ENCODE measurements around the gene RMC1. TPM values are rescaled to one million over a fixed set of nuclear protein-coding genes. Genes with fewer than 3 reads are reported as not detected.
A peak's percentile ranks its signal among the peaks of the same experiment; 100 is the strongest.

The RMC1 gene
- total RNA-seq, 1 donor from 2014 or later, result 28.3 TPM

DNA sequence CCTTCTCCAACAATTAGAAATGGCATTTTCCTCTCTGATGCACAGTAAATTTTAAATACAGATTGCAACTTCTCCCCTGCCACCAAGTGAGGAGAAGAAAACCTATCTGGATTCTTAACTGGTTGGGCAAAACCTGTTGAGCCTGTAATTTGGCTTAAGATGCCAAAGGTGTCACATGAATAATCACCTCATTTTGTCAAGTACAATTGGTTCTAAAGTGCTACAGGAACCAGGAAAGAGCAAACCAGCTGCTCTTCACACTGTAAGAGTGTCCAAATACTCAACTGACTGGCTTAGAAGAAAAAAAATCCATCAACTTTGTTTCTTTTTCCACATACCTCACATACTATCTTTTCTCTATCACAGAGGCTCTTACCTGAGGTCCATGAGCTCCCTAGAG is 47.6 kb downstream of the RMC1 start:
- FAIRE-seq, result no peak

DNA sequence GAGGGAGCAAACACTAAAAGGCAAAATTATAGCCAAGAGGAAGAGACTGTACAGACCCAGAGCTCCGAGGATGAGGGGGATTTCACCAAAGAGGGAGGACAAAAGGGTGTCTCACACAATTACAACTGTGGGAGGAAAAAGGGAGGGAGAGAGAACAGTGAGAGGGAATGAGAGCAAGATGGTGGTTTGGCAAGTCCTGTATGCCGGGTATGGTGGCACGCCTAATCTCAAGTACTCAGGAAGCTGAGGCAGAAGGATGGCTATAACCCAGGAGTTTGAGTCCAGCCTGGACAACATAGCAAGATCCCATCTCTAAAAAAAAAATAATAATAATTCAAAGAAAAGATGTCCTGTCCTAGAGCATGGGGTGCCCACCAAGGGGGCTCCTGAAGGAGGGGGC is 48.7 kb downstream of the RMC1 start:
- no peak overlapping the region for H2AFZ ChIP-seq (ENCODE audit: low read depth, low read length)
- H3K27me3 Mint-ChIP-seq (ENCODE audit: low read depth, unreplicated experiment), result no peaks in the 10 kb centered on the region
- TF ChIP-seq EZH2 (IDR thresholded peaks at IDR 0.05; ENCODE audit: insufficient read depth, low read length), result no peak
- no peak for TF ChIP-seq CTCF (IDR thresholded peaks at IDR 0.05; ENCODE audit: insufficient read depth, low read depth, low read length)
- peak overlapping the region; percentile 1 for H3K4me3 Mint-ChIP-seq (ENCODE audit: unreplicated experiment)
- H3K36me3 Mint-ChIP-seq (ENCODE audit: low read depth, unreplicated experiment), result peaks cover 28% of the 10 kb centered on the region
- H3K27ac Mint-ChIP-seq (ENCODE audit: unreplicated experiment), result no peak overlapping the region
- peaks cover 7% of the 10 kb centered on the region for H3K4me1 Mint-ChIP-seq (ENCODE audit: low read depth, unreplicated experiment)
- no peak overlapping the region for H3K4me2 ChIP-seq (ENCODE audit: low read length)
- H3K9ac ChIP-seq (ENCODE audit: low read length), result no peak overlapping the region
- peaks cover 30% of the 10 kb centered on the region for H3K36me3 ChIP-seq (ENCODE audit: insufficient read depth, low read length)
- no peak for DNase-seq (ENCODE audit: low read depth)
- H3K27ac ChIP-seq (ENCODE audit: low read depth, low read length), result no peak overlapping the region
- no peaks in the 10 kb centered on the region for H3K27me3 ChIP-seq (ENCODE audit: insufficient read depth, low read length)
- no peaks in the 10 kb centered on the region for H3K4me1 ChIP-seq (ENCODE audit: insufficient read depth, low read length)
- H3K4me3 ChIP-seq (ENCODE audit: insufficient read depth, low read depth, low read length), result no peak overlapping the region
- no peaks in the 10 kb centered on the region for H3K9me3 ChIP-seq (ENCODE audit: insufficient read depth, low read depth, low read length)
- H3K9me3 Mint-ChIP-seq (ENCODE audit: unreplicated experiment), result no peaks in the 10 kb centered on the region
- H4K20me1 ChIP-seq (ENCODE audit: insufficient read depth, low read length), result peaks cover 13% of the 10 kb centered on the region
- H3K79me2 ChIP-seq (ENCODE audit: insufficient read depth, low read length), result no peaks in the 10 kb centered on the region
- FAIRE-seq, result no peak

More for the DNA sequence above, 47.6 kb downstream of the RMC1 start:
- no peaks in the 10 kb centered on the region for H3K9me3 Mint-ChIP-seq (ENCODE audit: unreplicated experiment)
- Histone ChIP-seq H3K4me2 (ENCODE audit: low read length) (no peak overlapping the region), H3K27ac (ENCODE audit: low read depth, low read length) (no peak overlapping the region), H2AFZ (ENCODE audit: low read depth, low read length) (no peak overlapping the region), H3K27me3 (ENCODE audit: insufficient read depth, low read length) (no peaks in the 10 kb centered on the region), H4K20me1 (ENCODE audit: insufficient read depth, low read length) (peaks cover 13% of the 10 kb centered on the region), H3K9ac (ENCODE audit: low read length) (no peak overlapping the region), H3K4me3 (ENCODE audit: insufficient read depth, low read depth, low read length) (no peak overlapping the region), H3K9me3 (ENCODE audit: insufficient read depth, low read depth, low read length) (no peaks in the 10 kb centered on the region), H3K36me3 (ENCODE audit: insufficient read depth, low read length) (peaks cover 27% of the 10 kb centered on the region), H3K4me1 (ENCODE audit: insufficient read depth, low read length) (no peaks in the 10 kb centered on the region), H3K79me2 (ENCODE audit: insufficient read depth, low read length) (no peaks in the 10 kb centered on the region)
- peaks cover 30% of the 10 kb centered on the region for H3K36me3 Mint-ChIP-seq (ENCODE audit: low read depth, unreplicated experiment)
- TF ChIP-seq EZH2 (IDR thresholded peaks at IDR 0.05; ENCODE audit: insufficient read depth, low read length), result no peak
- no peak for TF ChIP-seq CTCF (IDR thresholded peaks at IDR 0.05; ENCODE audit: insufficient read depth, low read depth, low read length)
- no peak overlapping the region for H3K4me3 Mint-ChIP-seq (ENCODE audit: unreplicated experiment)
- no peaks in the 10 kb centered on the region for H3K27me3 Mint-ChIP-seq (ENCODE audit: low read depth, unreplicated experiment)
- H3K4me1 Mint-ChIP-seq (ENCODE audit: low read depth, unreplicated experiment), result peaks cover 11% of the 10 kb centered on the region
- DNase-seq (ENCODE audit: low read depth), result no peak
- H3K27ac Mint-ChIP-seq (ENCODE audit: unreplicated experiment), result no peak overlapping the region

GRCh38 chr18:23552505-23552904 is 49.2 kb downstream of the RMC1 start:
- DNase-seq (ENCODE audit: low read depth) (no peak), FAIRE-seq (no peak)
- H3K27ac Mint-ChIP-seq (ENCODE audit: unreplicated experiment), result no peak overlapping the region
- no peaks in the 10 kb centered on the region for H3K4me1 ChIP-seq (ENCODE audit: insufficient read depth, low read length)
- peaks cover 30% of the 10 kb centered on the region for H3K36me3 ChIP-seq (ENCODE audit: insufficient read depth, low read length)
- no peak for TF ChIP-seq CTCF (IDR thresholded peaks at IDR 0.05; ENCODE audit: insufficient read depth, low read depth, low read length)
- TF ChIP-seq EZH2 (IDR thresholded peaks at IDR 0.05; ENCODE audit: insufficient read depth, low read length), result no peak
- no peak overlapping the region for H3K9ac ChIP-seq (ENCODE audit: low read length)
- H3K4me2 ChIP-seq (ENCODE audit: low read length), result no peak overlapping the region
- peaks cover 31% of the 10 kb centered on the region for H3K36me3 Mint-ChIP-seq (ENCODE audit: low read depth, unreplicated experiment)
- no peak overlapping the region for H3K4me3 ChIP-seq (ENCODE audit: insufficient read depth, low read depth, low read length)
- H3K9me3 Mint-ChIP-seq (ENCODE audit: unreplicated experiment), result no peaks in the 10 kb centered on the region
- no peaks in the 10 kb centered on the region for H3K27me3 Mint-ChIP-seq (ENCODE audit: low read depth, unreplicated experiment)
- peaks cover 13% of the 10 kb centered on the region for H4K20me1 ChIP-seq (ENCODE audit: insufficient read depth, low read length)
- H3K27ac ChIP-seq (ENCODE audit: low read depth, low read length), result no peak overlapping the region
- no peak overlapping the region for H3K4me3 Mint-ChIP-seq (ENCODE audit: unreplicated experiment)
- H3K79me2 ChIP-seq (ENCODE audit: insufficient read depth, low read length), result no peaks in the 10 kb centered on the region
- peaks cover 6% of the 10 kb centered on the region for H3K4me1 Mint-ChIP-seq (ENCODE audit: low read depth, unreplicated experiment)
- no peaks in the 10 kb centered on the region for H3K27me3 ChIP-seq (ENCODE audit: insufficient read depth, low read length)
- H3K9me3 ChIP-seq (ENCODE audit: insufficient read depth, low read depth, low read length), result no peaks in the 10 kb centered on the region
- H2AFZ ChIP-seq (ENCODE audit: low read depth, low read length), result no peak overlapping the region

All from astrocyte (in vitro differentiated cells and primary cell).